Stimulated activated CD4-positive, alpha-beta T cell treated with anti-CD3 and anti-CD28 coated beads, Interleukin-2, amount 100 ng/mL, for 24 hours (primary cell): ENCODE results near the gene THBD.
"Not testable (repeated sequence)": the region's sequence is repeated elsewhere in the genome, so short reads cannot be mapped to it uniquely, and the experiment has no call there.

Experiments
- DNase-seq, 2 donors: peaks; one replicate each; pipeline ENCODE4 v3.0.0-alpha.2; 2020

Gene THBD

DNA sequence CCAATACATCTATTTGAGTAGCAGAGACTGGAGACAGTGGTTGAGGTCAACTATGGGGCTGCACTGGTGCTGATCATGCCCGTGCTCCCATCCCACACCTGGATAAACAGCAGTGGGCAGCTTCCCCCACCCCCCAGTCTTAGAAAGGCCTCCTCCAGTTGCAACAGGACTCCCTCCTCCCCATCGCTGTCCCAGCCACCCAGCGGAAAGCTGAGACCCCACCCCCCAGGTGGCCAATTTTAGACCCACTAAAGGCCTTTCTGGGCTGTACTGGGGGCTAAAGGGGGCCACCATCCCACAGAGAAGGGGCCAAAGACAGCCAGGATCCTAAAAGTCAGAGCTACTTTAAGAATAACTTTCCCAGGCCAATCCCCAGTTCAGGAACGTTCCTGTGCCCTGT is 15.6 kb downstream of the THBD start:
- no peak for DNase-seq

DNA sequence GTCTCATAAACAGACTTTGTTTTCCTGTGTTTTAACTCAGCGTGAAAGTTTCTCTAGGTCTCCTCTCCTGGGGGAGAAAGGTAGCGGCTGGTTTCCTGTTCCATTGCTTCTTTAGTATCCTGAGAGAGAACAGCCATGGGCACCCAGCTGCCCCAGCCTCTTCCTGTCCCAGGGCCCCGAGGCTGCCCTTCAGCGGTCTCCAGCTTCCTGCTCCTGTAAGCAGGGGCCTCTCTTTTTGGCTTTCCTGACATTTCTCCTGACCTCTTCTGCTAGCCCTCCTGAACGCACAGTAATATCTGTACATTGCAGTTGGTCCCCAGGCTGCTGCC is 16.8 kb downstream of the THBD start:
- no peak for DNase-seq

DNA sequence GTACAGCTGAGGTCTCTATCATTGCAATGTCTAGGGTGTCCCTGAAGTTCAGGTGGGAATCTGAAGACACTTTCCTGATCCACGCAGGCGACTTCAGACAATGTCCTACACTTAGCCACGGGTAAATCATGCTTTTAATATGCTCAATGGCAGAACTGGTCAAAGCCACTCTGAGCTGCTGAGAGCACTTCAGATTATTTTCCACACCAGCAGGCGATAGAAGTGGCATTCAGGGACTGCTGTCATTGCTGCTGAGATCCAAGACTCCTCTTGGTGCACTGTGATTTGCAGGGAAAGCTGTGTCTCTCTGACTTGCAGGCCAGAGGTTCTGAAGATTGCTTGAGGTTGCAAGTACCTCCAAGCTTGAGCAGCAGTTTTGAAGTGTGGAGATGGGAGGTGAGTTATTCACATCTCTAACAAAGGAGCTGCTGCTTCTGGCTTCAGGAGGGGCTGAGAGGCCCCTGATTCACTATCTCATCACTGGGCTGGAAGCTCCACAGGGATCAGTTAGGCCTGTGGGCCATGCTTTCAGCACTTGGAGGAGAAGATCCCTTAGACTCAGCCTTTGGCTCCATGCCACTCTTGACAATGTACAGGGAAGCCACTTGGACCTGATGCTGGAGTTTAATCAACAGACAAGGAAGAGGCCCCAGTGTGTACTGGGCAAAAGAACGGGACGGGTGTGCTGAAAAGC is 17.3 kb downstream of the THBD start:
- DNase-seq: no peak

DNA sequence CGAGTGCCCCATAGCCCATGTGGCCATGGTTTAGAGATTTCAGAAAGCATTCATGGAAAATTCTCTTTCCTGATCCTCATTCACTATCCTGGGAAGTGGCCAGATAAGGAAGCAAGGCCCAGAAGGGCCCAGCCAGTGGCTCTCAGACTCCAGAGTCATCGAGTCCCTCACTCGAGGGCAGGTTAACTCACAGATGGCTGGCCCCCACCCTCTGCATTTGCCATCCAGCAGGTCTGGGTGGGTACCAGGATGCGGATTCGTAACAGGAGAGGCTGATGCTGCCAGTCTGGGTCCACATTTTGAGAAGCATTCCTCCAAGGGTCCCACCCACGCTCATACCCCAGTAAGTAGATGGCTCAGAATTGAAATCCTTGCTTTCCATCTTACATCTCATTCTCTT is 18.1 kb downstream of the THBD start:
- no peak for DNase-seq

DNA sequence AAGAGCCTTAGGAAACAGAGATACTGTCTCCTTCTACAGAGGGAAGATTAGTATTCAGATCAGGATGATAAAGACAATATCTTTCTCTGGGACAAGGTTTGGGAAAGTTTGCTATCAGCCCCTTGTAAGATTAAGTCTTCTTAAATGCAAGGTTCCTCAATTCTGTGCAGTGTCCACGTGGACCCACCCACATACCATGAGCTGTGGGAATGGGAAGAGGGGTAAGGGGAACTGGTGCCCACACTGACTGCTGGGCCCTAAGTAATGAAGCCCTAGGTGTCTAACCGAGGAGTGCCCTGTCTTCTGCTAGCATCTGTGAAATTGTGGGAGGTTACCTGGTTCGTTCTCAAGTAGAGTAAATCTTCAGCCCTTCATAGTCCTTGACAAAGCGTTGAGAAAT is 20.1 kb downstream of the THBD start:
- DNase-seq: no peak

DNA sequence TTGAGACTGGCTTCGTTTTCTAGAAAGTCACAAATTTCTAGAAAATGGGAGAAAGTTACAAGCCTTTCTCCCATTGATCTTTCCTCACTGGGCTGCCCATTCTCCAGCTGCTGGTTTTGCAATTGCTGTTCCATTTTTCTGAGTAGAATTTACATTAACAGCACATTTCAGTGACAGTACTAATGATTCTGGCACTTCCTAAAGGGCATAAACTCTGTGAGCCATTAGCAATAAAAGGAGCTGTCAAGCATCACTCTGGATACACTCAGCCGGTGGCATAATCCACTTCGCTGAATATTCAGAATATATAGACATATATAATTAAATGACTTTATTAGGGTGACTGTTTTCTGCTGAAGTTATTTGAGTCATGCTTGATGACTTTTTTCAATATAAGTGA is 21.1 kb downstream of the THBD start:
- no peak for DNase-seq

DNA sequence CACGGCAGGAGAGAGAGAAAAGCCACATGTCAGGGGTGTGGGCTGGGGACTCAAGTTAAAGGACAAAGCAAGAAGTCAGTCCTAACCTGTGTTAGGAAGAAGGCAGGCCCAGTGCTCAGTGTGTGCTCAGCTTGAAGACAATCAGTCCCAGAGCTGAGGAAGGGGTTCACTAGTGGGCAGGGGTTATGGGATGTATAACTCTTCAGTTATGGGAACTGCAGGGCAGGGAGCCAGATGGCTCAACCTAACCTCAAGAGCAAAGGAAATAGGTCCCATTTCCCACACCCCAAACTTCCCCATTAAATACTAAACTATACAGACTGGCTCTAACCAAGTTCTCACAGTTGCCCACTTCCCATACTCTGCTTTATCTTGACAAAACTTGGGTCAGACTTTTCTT is 21.8 kb downstream of the THBD start:
- DNase-seq: no peak

DNA sequence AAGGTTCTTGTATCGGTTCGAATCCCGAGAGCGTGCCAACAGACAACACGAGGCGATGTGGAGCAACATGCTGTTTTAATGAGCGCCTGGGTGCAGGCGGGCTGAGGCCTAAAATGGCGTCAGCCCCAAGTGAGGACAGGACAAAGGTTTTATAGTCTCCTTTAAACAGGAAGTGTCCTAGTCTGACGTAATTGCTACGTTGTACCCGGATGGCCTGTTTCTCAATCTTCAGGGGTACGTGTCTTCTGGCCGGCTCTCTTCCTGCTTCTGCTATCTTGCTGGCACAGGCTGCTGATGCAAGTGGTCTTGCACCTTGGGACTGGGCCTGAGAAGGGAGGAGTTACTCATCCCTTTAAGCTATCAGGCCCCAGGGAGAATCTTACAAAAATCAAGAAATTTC is 24.0 kb downstream of the THBD start:
- not testable (repeated sequence) for DNase-seq

DNA sequence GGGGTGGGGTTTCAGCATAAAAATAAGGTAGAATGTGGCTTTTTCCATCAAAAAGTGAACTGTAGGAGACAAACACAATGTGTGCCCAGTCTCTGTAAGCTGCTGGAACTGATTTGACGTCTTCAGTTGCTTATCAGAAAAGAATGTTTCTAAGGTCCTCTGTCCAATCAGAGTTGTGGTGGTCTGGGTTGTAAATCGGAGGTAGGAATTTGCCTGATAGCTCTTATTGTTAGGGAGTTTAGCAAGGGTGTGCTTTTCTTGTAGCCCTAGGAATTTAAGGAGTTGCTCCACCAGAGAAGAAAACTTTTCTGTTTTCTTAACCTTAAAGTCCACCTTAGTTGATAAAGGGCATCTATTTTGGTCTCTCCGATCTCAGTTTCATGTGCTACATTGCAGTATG is 24.8 kb downstream of the THBD start:
- no peak for DNase-seq

DNA sequence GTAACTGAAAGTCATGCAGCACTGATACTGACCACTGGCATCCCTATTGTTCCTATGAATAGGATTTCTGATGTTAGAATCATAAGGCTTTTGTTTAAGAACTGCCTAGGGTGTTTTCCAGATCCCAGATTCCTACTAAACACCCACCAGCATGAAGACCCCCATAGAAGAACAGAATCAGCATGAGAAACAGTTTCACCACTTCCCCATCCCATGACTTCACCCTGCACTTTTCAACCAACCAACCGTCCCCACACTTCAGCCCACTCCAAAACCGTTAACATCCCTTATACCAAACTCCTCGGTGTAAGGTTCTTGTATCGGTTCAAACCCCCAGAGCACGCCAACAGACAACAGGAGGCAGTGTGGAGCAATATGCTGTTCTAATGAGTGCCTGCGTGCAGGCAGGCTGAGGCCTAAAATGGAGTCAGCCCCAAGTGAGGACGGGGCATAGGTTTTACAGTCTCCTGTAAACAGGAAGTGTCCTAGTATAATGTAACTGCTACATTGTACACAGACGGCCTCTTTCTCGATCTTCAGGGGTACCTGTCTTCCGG is 25.8 kb downstream of the THBD start:
- DNase-seq: no peak

DNA sequence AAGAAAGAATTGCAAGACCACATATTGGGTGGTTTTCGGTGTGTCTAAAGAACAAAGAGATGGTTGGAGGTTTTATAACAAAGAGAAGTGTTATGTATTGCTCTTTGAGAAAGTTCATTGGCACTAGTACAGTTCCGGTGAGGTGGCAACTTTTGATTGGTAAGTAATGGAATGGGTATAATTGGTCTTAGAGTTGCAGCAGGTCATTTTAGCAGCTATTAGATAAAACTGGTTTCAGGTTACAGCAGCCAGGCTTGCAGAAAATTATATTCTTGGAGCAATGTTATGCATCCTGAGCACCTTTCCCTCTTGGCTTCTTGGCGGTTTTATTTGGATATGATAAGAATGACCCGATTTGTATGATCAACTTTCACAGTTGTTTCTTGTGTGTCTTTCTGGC is 26.6 kb downstream of the THBD start:
- no peak for DNase-seq

DNA sequence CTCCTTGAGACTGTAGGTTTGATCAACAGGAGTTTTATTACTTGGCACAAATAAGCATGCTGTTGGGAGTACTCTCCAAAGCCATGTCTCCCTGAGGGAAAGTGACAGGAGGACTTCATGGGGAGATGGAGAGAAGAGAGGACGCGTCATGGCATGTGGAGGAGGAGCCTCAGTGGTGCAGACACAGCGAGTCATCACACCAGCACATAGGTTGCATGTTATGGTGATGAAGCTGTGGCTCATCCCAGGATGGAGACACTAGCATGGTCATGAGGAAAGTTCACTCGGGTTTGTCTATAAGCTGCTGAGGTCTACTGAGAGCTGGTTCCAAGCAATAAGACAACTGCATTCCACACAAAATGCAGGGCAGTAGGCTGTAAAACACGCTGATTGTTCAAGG is 27.5 kb downstream of the THBD start:
- DNase-seq: no peak

DNA sequence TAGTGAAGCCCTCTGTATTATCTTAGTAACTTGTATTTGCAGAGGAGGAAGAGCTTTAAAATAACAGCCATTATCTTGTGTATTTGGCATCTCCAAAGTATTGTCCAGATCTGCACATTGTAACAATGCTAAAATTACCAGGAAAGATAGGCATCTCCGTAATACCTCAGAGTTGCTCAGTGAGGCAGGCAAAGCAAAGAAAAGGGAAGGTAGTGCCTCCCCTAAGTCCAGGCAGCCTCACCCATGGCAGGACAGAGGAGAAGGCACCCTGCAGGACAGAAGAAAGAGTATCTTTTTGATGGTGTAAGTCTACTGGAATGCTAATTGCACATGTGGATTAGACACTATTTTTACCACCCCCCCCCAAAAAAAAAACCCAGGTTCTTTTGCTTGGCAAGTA is 27.9 kb downstream of the THBD start:
- DNase-seq: no peak

DNA sequence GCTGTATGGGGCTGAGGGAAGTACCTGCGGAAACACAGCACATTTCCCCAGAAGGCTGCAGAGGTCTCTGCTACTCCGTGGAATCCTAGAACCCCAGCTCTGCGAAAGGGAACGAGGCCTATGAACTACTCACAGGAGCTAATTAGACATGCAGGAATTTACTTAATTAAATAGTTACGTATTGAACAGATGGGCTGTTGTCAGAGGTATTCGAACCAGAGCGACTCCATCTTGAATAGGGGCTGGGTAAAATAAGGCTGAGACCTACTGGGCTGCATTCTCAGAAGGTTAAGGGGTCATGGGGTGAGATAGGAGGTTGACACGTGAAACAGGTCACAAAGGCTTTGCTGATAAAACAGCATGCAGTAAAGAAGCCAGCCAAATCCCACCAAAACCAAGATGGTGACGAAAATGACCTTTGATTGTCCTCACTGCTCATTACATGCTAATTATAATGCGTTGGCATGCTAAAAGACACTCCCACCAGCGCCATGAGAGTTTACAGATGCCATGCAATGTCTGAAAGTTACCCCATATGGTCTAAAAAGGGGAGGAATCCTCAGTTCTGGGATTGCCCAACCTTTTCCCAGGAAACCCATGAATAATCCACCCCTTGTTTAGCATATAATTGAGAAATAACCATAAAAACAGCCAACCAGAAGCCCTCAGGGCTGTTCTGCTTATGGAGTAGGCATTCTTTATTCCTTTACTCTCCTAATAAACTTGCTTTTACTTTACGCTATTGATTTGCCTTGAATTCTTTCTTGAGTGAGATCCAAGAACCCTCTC is 29.0 kb downstream of the THBD start:
- DNase-seq: no peak

DNA sequence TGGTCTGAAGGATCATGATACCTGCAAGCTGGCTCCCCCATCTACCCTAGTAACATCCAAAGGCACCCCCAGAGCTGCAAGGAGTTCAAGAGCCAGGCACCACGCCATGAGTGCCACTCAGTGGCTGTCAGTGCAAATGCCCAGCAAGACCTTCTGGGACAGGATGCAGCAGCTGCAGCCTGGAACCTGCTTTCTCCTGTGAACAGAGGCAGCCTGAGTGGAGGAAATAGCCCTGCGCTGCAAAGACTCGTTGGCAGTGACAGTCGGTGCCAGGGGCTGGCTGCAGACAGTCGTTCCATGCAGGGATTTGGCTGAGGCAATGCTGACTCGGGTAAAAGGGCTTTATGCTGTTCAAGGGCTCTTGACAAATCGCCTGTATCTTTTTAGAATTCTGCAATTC is 30.1 kb downstream of the THBD start:
- no peak for DNase-seq

DNA sequence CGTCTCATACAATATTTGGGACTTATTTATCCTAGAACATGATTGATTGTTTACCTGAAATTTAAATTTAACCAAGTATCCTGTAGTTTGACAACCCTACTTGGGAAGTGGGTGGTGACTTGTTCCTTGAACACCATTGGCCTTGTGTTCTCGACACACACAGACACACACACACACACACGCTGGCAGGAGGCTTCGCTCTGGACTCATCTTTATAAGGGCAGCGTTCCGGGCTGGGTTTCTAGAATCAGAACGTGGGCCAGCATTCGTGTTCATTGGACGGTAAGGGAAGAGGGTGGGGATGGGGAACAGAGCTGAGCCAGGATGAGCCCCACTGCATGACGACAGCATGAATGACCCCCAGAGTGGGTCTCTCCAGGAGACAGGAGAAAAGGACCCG is 30.5 kb downstream of the THBD start:
- DNase-seq: no peak

DNA sequence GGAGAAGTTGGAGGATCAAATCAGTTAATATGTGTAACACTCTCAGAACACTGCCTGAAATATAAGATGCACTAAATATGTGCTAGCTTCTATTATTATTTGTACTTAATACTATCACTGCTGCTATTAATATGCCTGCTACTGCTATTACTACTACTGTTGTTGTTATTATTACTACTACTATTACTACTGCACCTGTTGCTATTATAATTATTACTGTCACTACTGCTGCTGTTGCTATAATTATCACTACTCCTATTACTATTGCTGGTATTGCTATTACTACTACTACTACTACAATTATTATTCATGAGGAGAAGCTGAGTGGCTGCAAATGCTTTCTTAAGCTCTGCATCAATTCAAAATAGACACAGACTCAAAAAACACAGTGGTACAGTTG is 31.0 kb downstream of the THBD start:
- no peak for DNase-seq

DNA sequence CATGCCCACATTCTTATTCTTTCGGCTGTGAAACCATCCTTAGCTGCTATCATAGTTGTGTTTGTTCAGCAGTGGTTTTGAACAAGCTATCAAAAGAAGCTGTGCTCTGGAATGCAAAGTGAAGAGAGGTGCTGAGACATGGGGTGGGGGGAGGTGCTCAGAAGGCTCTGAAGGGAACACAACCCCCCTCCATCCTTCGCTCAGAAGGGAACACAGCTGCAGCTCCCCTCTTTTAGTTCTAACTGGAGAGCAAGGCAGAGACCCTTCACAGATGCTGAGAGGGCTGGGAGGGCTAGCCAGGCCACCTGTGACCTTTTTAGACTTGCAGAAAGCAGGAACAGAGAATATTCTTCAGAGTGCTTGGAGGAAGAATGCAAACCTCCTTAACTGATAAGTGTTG is 32.0 kb downstream of the THBD start:
- DNase-seq: no peak

DNA sequence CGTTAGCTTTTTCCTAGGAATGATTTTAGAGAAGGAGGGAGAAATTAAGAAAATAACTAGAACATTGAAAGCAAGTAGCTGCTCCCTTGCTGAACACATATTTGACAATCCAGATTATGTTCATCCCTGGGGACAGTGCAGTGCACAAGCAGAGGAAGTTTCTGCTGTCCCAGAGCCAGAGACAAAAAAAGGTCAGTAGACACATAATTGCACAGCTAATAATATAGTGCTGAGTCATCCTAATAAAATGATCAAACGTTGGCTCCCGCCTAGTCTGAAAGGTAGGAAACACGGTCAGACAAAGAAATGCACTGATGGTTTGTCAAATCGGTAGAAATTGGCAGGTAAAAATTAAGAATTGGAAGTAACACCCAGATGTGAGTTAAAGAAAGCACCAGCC is 36.0 kb downstream of the THBD start:
- no peak for DNase-seq

DNA sequence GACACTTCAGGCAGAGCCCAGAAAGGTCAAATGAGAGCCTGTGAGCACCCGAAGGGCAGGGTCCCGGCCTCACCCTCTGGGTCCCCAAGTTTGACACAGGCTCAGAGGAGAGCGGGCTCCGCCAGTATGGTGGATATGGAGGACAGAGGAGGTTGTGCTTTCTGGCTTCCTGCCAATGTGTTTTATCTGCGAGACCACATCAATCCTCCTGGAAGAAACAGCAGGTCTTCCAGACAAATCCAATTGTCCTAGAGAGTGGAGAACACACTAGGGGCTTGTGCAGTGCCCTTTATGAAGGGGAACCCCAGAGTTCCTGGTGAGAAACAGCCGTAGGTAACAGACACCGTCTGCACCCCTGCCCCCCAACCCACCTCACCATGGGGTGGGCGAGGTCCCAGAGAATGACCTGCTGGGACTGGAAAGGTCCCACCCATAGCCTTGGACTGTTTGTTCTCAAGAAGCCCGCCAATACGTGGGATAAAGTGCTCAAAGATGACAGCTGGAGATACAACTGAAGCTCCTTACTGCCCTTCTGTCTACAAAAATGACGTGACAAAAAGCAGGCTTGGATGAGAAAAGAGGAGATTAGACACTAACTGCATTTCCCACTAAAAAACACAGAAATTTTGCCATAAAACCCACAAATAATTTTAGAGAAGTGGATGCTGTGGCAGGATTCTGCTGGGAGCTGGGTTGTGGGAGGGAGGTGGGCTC is 38.3 kb downstream of the THBD start:
- DNase-seq: no peak

DNA sequence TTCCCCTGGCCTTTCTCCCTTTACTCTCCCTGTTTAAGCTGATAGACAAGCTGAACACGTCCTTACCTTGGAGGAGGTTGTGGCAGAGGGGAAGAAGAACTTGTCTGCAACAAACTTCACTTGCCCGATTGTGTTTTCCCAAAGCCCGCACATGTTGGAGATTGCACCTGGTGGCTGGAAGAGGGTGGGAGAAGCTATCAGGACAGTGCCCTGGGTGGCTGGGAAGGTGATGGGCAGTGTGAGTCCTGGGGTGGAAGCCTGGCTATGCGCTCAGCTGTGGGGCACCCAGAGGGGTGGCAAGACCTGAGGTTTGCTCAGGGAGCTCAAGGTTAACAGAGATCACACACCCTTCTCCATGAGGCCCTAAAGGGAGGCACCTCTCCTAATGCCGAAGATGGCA is 39.4 kb downstream of the THBD start:
- no peak for DNase-seq

DNA sequence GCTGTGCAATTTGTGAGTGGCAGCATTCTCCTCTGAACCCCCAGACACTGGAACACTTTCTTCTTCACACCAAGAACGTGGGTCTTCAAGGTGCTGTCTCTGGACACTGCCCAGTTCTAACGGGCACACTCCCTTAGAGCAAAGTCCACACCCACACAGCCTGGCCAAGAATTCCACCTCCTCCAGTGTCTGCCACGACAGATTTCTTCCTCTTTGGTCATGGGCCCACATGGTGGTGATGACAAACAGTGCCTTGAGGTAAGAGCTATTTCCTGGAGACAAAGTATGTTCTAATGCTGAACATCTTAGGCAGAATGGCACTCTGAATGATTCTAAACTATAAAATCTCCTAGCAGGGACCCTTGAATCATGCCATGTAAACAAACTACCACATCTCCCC is 39.8 kb downstream of the THBD start:
- no peak for DNase-seq

DNA sequence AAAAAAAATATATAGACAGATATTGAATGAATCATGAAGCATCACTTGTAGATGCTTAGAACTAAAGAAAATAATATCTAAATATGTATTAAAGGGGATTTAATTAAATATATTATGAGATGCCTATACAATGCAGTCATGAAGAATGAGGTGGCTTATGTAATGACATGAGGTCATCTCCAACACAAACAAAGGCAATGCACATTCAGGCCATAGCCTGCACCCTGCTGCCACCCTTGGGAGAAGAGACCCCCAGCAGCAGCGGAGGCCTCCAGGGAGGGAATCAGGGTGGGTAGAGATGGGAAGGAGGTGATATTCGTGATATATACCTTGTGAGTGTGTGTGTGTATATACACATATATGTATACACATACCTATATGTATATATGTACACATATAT is 40.8 kb downstream of the THBD start:
- no peak for DNase-seq
